ENCODE measurements around the gene BAZ1B.
A peak's percentile ranks its signal among the peaks of the same experiment; 100 is the strongest.

The BAZ1B gene

DNA sequence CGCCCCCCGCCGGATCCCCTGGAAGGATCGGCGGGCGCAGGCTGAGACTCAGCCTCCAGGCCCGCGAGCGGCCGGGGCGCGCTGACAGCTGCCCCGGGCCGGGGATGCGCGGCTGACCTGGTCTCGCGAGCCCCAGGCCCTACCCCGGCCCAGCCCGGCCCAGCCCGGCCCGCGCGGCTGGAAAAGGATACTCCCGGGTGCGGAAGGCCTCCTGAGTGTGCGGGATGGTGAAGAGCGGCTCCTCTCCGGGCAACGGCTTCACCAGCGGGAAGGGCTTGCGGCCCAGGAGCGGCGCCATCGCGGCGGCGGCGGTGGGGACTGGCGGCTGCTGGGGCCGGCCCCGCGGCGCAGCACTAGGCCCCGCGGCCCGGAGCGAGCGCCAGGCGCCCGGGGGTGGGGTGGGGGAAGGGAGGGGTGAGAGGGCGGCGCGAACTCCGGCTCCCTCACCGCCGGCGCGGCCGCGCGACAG, 423 bp downstream of the BAZ1B start:
- Histone ChIP-seq H3K27me3 (no peaks in the 10 kb centered on the region), H3K9me3 (no peaks in the 10 kb centered on the region), H3K4me1 (peaks cover 76% of the 10 kb centered on the region), H3K36me3 (peaks cover 22% of the 10 kb centered on the region), H3K4me2 (peak overlapping the region; percentile 86), H3K27ac (peak overlapping the region; percentile 97), H3K4me3 (peak overlapping the region; percentile 93), H3K9ac (peak overlapping the region; percentile 99), H4K20me1 (peaks cover 50% of the 10 kb centered on the region)
- no peak for TF ChIP-seq Cebpa-rat (IDR thresholded peaks at IDR 0.05)

DNA sequence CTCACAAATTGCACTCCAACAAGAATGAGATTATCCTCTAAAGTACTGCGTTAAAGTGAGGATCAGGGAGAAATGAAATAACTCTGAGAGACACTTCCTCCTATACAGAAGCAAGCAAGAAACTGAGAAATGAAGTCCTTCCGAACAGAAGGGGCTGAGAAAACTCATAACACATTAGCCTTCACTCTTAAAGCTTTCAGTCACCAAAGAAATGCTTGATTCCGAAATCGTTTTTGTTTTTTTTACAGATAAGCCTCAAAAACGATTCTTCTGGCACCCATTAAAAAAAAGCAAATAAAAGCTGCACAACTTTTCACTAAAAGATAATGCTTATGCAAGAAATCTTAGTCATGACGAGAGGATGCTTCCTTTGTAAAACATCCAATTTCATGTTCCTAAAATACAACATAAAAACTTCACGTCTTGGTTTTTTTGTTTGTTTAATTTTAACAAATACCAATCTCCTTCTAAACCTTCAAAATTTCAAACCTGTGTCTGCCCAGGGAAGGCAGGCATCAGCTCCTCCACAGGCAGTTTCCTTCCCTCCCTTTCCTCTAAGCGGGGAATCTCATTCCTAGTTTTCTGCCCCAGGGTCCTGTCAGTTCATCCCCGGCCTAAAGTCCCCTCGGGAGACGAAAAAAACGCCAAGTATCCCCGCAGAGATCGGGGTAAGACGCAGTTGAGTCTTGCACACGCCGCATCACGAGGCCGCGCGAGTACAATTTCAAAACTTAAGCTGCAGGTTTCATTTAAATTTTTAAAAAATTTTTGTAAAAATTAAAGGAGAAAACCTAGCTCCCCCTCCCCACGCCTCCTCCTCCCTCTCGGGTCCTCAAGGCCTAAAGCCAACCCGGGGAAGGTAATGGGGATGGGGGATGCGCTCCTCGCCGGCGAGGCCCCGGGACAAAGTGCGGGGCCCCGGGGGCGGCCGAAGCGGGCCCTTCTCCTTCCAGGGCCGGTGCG, 1.1 kb downstream of the BAZ1B start:
- Histone ChIP-seq H3K9ac (peak overlapping the region; percentile 99), H3K4me3 (peak overlapping the region; percentile 93), H3K4me1 (peaks cover 73% of the 10 kb centered on the region), H3K36me3 (peaks cover 29% of the 10 kb centered on the region), H3K9me3 (no peaks in the 10 kb centered on the region), H3K27me3 (no peaks in the 10 kb centered on the region), H3K4me2 (peak overlapping the region; percentile 86), H4K20me1 (peaks cover 57% of the 10 kb centered on the region), H3K27ac (peak overlapping the region; percentile 97)
- no peak for TF ChIP-seq Cebpa-rat (IDR thresholded peaks at IDR 0.05)

DNA sequence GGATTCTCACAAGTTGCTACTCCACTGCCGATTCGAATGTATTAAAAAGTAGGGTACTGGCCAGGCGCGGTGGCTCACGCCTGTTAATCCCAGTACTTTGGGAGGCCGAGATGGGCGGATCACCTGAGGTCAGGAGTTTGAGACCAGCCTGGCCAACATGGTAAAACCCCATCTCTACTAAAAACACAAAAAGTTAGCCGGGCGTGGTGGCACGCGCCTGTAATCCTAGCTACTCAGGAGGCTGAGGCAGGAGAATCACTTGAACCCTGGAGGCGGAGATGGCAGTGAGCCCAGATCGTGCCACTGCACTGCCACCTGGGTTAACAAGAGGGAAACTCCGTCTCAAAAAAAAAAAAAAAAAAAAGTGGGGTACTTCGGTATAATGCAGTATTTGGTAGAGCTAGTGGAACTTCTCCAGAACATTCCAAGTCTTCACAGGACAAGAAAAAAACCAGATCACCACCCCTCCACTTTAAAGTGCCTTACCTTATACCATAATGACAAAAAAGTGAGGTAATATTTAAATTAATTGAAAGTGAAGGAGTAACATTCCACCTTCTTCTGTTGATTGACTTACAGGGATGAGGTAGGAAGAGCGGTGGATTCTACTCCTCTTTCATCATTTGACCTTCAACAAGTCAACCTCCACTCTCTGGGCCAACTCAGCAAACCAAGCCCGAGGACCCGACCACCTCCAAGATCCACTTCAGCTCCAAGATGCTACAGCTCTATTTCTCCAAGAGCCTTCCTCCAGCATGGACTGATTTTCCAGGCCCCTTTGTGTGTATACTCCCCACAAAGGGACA, 2.0 kb downstream of the BAZ1B start:
- Histone ChIP-seq H3K27ac (peak overlapping the region; percentile 97; the same call in 1 of the 2 replicates), H3K36me3 (peaks cover 38% of the 10 kb centered on the region), H3K27me3 (no peaks in the 10 kb centered on the region), H3K9ac (peak overlapping the region; percentile 99), H4K20me1 (peaks cover 66% of the 10 kb centered on the region), H3K4me2 (peak overlapping the region; percentile 86), H3K4me3 (peak overlapping the region; percentile 93), H3K4me1 (peaks cover 65% of the 10 kb centered on the region), H3K9me3 (no peaks in the 10 kb centered on the region)
- no peak for TF ChIP-seq Cebpa-rat (IDR thresholded peaks at IDR 0.05)

DNA sequence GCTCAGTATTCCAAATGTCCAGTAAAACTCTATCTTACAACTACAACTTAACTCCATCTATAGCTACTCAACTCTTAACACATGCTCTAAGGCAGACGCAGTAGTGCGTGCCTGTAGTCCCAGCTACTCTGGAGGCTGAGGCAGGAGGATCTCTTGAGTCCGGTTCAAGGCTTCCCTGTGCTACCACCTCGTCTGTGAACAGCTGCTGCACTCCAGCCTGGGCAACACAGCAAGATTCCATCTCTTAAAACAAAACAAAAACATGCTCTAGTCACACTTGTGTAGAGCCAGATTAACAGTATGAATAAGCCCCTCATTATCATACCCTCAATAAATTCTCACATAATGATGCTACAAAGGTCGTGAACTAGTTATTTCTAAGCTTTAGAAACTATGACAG, 3.6 kb downstream of the BAZ1B start:
- Histone ChIP-seq H3K9me3 (no peaks in the 10 kb centered on the region), H3K4me1 (peaks cover 49% of the 10 kb centered on the region), H3K27me3 (no peaks in the 10 kb centered on the region), H3K36me3 (peaks cover 54% of the 10 kb centered on the region), H3K27ac (no peak overlapping the region), H3K4me3 (no peak overlapping the region), H3K9ac (no peak overlapping the region), H4K20me1 (peaks cover 82% of the 10 kb centered on the region), H3K4me2 (peak overlapping the region; percentile 86)
- TF ChIP-seq Cebpa-rat (IDR thresholded peaks at IDR 0.05): no peak

DNA sequence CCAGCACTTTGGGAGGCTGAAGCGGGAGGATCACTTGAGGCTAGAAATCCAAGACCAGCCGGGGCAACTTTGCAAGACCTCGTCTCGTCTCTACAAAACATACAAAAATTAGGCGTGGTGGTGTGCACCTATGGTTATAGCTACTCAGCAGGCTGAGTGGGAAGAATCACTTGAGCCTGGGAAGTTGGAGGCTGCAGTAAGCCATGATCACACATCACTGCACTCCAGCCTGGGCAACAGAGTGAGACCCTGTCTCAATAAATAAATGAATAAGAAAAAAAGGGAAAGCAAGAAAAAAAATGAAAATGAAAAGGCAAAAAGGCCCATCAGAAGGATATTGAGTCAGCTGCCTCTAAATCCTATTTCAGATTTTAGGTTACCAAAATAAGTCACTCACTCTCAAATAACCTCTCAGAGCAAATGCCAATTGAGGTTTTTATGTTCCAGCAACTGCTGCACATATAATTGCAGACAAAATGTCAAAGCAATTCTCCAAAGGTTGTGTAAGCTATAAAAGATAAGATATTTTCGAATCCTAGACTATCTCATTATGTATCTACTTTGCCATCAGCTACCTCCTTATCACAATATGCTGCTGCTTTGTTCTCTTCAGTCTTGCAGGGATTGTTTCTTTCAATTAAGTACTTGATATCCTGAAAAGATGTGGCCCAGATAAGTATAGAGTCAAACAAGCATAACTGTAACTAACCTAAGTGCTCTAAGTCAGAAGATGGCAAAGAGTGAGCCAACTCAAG, 4.7 kb downstream of the BAZ1B start:
- H3K9me3 ChIP-seq: no peaks in the 10 kb centered on the region
- H3K9ac ChIP-seq: no peak overlapping the region
- H3K4me3 ChIP-seq: no peak overlapping the region
- H3K27me3 ChIP-seq: no peaks in the 10 kb centered on the region
- H3K27ac ChIP-seq: no peak overlapping the region
- H3K36me3 ChIP-seq: peaks cover 65% of the 10 kb centered on the region
- TF ChIP-seq Cebpa-rat (IDR thresholded peaks at IDR 0.05): no peak
- H3K4me1 ChIP-seq: peaks cover 40% of the 10 kb centered on the region
- H3K4me2 ChIP-seq: peak overlapping the region; percentile 45
- H4K20me1 ChIP-seq: peaks cover 93% of the 10 kb centered on the region

DNA sequence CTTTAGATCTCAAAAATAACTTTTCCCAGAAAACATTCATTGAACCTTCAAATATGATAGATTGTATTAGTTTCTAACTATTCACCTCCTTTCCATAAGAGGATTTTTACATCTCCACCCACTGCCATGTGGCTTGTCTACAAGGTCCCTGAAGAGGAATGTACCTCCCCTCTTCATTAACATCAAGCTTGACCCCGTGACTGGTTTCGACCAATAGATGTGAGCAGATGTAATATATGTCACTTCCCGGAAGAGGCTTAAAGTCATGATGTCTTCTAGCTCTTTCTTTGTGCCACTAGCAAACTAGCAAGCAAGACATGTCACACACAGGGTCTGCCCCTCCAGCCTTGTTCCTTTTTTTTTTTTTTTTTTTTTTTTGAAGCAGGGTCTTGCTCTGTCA, 6.9 kb downstream of the BAZ1B start:
- no peak for TF ChIP-seq Cebpa-rat (IDR thresholded peaks at IDR 0.05)
- peaks cover 87% of the 10 kb centered on the region for H3K36me3 ChIP-seq
- H3K27ac ChIP-seq: no peak overlapping the region
- no peaks in the 10 kb centered on the region for H3K9me3 ChIP-seq
- H3K9ac ChIP-seq: no peak overlapping the region
- no peak overlapping the region for H3K4me2 ChIP-seq
- H3K4me3 ChIP-seq: no peak overlapping the region
- H3K27me3 ChIP-seq: no peaks in the 10 kb centered on the region
- peaks cover 37% of the 10 kb centered on the region for H3K4me1 ChIP-seq
- peaks cover 100% of the 10 kb centered on the region for H4K20me1 ChIP-seq

DNA sequence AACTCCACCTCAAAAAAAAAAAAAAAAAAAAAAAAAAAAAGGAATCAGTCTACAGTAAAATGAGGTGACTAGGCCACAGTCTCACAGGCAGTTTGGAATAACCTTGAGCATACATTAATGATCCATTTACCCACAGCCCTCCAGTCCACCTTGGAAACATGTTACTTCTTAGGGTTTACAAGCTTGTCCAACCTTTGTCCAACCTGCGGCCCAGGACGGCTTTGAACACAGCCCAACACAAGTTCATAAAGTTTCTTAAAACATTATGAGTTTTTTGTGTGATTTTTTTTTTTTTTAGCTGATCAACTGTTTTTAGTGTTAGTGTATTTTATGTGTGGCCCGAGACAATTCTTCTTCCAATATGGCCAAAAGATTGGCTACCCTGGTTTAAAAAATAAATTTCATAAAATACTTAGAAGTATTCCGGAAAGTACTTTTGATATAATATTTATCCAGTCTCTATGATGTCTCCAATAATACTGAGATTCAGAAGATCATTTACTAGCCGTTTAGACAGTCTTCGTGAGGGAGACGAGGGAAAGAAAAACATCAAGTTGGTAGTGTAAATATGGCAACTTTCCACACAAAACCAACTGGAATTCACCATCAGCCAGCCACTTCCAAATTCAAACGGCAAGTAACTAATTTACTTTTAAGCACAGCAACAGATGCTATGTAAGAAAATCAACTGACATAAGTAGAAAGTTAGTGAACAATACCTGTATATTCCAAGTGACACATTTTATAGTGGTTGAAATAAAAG, 9.9 kb downstream of the BAZ1B start:
- H3K27ac ChIP-seq: no peak overlapping the region
- H4K20me1 ChIP-seq: peaks cover 100% of the 10 kb centered on the region
- no peaks in the 10 kb centered on the region for H3K27me3 ChIP-seq
- H3K4me3 ChIP-seq: no peak overlapping the region
- no peak overlapping the region for H3K9ac ChIP-seq
- H3K4me1 ChIP-seq: peaks cover 10% of the 10 kb centered on the region
- H3K9me3 ChIP-seq: no peaks in the 10 kb centered on the region
- TF ChIP-seq Cebpa-rat (IDR thresholded peaks at IDR 0.05): no peak
- H3K4me2 ChIP-seq: no peak overlapping the region
- peaks cover 100% of the 10 kb centered on the region for H3K36me3 ChIP-seq

DNA sequence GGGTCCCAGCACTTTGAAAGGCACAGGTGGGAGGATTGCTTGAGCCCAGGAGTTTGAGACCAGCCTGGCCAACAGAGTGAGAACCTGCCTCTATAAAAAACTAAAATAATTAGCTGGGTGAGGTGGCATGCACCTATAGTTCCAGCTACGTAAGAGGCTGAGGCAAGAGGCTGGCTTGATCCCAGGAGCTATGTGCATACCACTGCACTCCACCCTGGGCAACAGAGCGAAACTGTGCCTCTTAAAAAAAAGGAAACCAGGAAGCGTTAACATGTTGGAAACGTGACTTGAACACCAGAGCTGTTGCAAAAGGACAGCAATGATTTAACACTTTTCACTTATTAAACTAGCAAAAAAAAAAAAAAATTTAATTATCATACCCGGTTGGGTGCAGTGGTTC, 12.6 kb downstream of the BAZ1B start:
- TF ChIP-seq Cebpa-rat (IDR thresholded peaks at IDR 0.05): no peak
- peaks cover 94% of the 10 kb centered on the region for H4K20me1 ChIP-seq
- H3K9ac ChIP-seq: no peak overlapping the region
- no peaks in the 10 kb centered on the region for H3K4me1 ChIP-seq
- H3K27me3 ChIP-seq: no peaks in the 10 kb centered on the region
- H3K9me3 ChIP-seq: no peaks in the 10 kb centered on the region
- no peak overlapping the region for H3K27ac ChIP-seq
- H3K4me2 ChIP-seq: no peak overlapping the region
- peaks cover 99% of the 10 kb centered on the region for H3K36me3 ChIP-seq
- no peak overlapping the region for H3K4me3 ChIP-seq

DNA sequence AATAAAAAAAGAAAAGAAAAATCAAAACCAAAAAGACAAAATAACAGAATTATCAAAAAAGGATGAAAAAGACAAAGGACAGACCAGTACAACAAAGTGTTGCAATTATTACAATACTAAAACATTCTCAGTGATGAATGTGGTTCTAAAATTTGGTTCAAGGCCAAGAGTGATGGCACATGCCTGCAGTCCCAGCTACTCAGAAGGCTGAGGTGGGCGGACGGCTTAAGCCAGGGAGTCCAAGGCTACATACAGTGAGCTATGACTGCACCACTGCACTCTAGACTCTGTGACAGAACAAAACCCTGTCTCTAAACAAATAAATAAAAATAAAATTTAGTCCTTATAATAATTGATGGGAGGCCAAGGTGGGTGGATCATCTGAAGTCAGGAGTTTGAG, 14.5 kb downstream of the BAZ1B start:
- no peak for TF ChIP-seq Cebpa-rat (IDR thresholded peaks at IDR 0.05)
- no peaks in the 10 kb centered on the region for H3K4me1 ChIP-seq
- no peak overlapping the region for H3K4me2 ChIP-seq
- H4K20me1 ChIP-seq: peaks cover 94% of the 10 kb centered on the region
- H3K36me3 ChIP-seq: peaks cover 99% of the 10 kb centered on the region
- H3K4me3 ChIP-seq: no peak overlapping the region
- H3K9ac ChIP-seq: no peak overlapping the region
- H3K27me3 ChIP-seq: no peaks in the 10 kb centered on the region
- no peak overlapping the region for H3K27ac ChIP-seq
- no peaks in the 10 kb centered on the region for H3K9me3 ChIP-seq

All from BLaER1 (cell line).